ENCODE data around the gene AKTIP. TPM values are rescaled to one million over a fixed set of nuclear protein-coding genes. Genes with fewer than 3 reads are reported as not detected.

The AKTIP gene
- total and polyA plus RNA-seq, 9 of the 15 experiments (the other 6 are each of a cell fraction or from before 2014, with no cell fraction given), result 3.0 to 10.7 (median 4.4) TPM

DNA sequence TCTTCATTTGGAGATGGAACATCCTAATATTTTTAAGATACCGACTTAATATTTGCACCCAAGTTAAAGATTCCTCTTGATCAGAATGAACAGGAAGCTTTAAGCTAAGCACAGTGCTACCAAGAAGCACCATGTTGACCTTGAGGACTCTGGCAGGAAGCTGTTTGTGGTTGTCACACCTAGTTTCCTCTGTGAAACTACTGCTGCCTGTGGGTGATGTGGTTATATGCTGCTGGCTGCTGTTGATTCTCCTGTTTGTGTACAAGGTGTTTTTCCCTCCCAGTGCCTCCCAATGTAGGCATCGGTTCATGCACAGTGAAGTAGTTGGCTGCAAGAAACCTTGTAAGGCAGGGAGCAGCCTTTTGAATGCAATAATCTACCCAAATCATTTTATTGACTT is 45.3 kb downstream of the AKTIP start (continued):
- TF ChIP-seq SIN3A (IDR thresholded peaks at IDR 0.05; ENCODE audit: borderline replicate concordance in 2 of 2, control insufficient read depth in 1 of 2, low read depth in 2 of 2, low read length in 2 of 2) (no peak), HNRNPLL (IDR thresholded peaks at IDR 0.05; ENCODE audit: low read depth, low read length, poor library complexity, severe bottlenecking) (no peak)

- H3K4me3 ChIP-seq, result no peak overlapping the region
- ChIA-PET CTCF (ENCODE audit: low intra/inter-chr PET ratio) (no interaction called here), POLR2A (no interaction called here)
- H3K9me1 ChIP-seq (ENCODE audit: control insufficient read depth, insufficient read depth, low read length), result no peaks in the 10 kb centered on the region
- no peak for FAIRE-seq
- H3K9ac ChIP-seq (ENCODE audit: insufficient read depth in 1 of 2, low read depth in 2 of 2, low read length in 2 of 2), result no peak overlapping the region
- no peak overlapping the region for H2AFZ ChIP-seq (ENCODE audit: low read depth, low read length)
- no peak for DNase-seq (ENCODE audit: extremely low read depth in 1 of 4, low spot score in 3 of 4)
- no peaks in the 10 kb centered on the region for H4K20me1 ChIP-seq (replicated peaks; ENCODE audit: control insufficient read depth, insufficient read depth, low read length)
- H3K36me3 ChIP-seq (ENCODE audit: control insufficient read depth, insufficient read depth, low read length), result peaks cover 54% of the 10 kb centered on the region
- BruUV-seq (replicated peaks), result no TSS peak
- no peak overlapping the region for H3K4me2 ChIP-seq (ENCODE audit: insufficient read depth, low read length)
- 83% methylated on average over 2 of the region's 2 CpGs for WGBS (ENCODE audit: insufficient coverage, low coverage, missing lambda C conversion rate)
- intact Hi-C loops (cut with micrococcal nuclease) (no loop called here), in situ Hi-C loops (cut with MboI) (no loop called here)
- H3K27ac ChIP-seq (ENCODE audit: extremely low read depth, low read depth, low read length), result no peak overlapping the region
- ATAC-seq, result no peak; the same call in 2 of the 3 replicates
- TF ChIP-seq, protein P1, sequence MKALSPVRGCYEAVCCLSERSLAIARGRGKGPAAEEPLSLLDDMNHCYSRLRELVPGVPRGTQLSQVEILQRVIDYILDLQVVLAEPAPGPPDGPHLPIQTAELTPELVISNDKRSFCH (CRISPR knock-in tag; IDR thresholded peaks at IDR 0.05), result no peak
- TF ChIP-seq, protein P1 (tag; IDR thresholded peaks at IDR 0.05), result no peak
- no peak for TF ChIP-seq CBFA2T2 (conservative IDR thresholded peaks at IDR 0.05)
- no peaks in the 10 kb centered on the region for H3K4me1 ChIP-seq (replicated peaks in 1 of 2; ENCODE audit: control insufficient read depth in 2 of 2, insufficient read depth in 2 of 2, low read length in 2 of 2)
- H3K9me3 ChIP-seq (replicated peaks; ENCODE audit: control insufficient read depth, insufficient read depth, low read depth, low read length), result no peaks in the 10 kb centered on the region
- no peaks in the 10 kb centered on the region for H3K27me3 ChIP-seq (ENCODE audit: control insufficient read depth in 2 of 2, insufficient read depth in 2 of 2, low read length in 2 of 2)
- H3K79me2 ChIP-seq (ENCODE audit: control insufficient read depth, insufficient read depth, low read length), result no peaks in the 10 kb centered on the region
These were observed 46.4 kb downstream of the AKTIP start for GRCh38 chr16:53456625-53457024.
